NCI-H146 treated with DMSO at 0.1 percent for 48 hours (cell line): Measurements from ENCODE around the gene ABCG8.

Source experiments
- DNase-seq: peaks from one replicate; lab custom pipeline; 2025; ENCODE audit not compliant: unreplicated experiment; lab: John Stamatoyannopoulos, UW

The ABCG8 gene

DNA sequence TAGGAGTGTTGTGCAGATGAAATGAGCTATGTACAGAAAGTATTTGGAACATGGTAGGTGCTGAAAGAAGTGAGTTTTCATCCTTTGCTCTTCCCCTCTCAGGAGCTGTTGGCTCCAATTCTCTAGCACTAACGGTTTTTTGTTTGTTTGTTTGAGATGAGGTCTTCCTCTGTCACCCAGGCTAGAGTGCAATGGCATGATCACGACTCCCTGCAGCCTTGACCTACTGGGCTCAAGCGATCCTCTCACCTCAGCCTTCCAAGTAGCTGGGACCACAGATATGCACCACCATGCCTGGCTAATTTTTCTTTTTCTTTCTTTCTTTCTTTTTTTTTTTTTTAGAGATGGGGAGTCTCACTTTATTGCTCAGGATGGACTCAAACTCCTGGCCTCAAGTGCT lies 12.9 kb upstream of the ABCG8 start:
- no peak for DNase-seq

DNA sequence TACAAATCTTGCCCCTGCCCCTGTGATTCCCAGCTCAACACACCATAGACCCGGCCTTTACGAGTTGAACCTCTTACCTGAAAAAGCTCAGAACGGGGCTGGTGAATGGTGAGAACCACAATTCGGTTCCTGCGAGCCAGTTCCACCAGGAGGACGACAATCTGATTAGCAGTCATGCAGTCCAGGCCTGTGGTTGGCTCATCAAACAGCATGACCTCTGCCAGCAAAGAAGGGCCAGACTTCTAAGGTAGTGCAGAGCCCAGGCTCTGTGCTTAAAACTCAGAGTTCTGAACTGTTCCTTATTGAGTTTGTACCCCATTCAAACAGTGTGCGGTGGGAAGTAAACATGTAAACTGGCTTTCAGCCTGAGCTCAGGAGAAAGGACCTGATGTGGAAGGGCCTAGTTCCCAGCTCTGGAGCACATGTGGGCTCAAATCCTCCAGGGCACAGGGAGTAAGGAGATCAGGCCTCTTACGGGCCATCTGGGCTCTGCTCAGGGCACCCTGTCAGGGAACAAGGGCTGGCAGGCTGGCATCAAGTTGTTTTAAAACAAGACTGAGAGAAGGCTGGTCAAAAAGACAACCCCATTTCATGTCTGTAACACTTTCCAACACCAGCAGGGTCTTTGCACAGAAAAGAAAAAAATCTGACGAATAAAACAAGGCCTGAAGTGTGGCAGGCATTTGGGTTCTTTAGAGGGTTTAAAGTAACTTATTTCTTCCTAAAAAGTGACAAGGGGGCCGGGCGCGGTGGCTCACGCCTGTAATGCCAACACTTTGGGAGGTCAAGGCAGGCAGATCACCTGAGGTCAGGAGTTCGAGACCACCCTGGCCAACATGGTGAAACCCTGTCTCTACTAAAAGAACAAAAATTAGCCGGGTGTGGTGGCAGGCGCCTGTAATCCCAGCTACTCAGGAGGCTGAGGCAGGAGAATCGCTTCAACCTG lies 12.2 kb upstream of the ABCG8 start:
- no peak for DNase-seq

DNA sequence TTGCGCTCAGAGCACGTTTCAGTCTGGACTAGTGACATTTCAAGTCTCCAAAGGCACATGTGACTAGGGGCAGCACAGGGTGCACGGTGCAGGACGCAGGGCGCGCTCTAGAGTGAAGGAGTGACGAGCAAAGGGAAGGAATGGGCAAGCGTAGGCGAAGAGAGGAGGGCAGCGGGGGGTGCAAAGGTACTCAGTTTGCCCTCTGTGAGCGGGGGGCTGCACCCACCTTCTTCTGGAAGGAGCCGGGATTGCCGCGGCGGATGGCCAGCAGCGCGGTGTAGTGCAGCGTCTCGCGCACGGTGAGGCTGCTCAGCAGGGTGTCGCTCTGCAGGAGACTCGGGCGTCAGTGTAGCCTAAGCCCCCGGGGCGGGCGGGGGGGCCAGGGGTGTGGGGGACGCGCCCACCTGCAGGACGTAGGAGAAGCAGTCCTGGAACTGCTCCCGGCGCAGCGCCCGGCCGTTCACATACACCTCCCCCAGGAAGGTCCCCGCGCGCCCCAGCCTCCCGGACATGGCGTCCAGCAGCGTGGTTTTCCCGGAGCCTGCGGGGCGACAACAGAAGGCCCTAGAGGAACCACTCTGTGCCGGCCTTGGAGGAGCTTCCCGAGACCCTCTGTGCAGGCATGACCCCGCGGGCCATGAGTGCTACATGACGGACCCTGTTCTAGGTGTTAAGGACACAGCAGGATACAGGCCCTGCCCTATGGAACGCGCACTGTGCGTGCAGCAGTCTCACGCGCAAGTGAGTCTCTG lies 7.1 kb upstream of the ABCG8 start:
- peak; percentile 45 for DNase-seq

DNA sequence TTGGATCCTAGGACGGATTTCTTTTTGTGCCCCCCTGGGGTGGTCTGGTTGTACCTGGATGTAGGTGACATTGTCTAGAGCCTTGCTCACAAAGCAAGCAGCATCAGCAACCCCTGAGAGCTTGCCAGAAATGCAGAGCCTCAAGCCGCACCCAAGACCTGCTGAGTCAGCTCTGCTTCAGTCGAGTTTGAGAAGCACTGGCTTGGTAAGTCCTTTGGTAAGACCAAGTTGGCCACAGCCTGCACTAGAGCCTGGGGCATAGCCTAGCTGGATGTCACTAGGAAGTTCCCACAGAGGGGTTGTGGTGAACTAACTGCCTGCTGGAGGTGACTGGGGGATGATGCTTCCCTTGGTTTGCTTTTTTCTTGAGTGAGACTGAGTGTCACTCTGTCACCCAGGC lies 6.3 kb upstream of the ABCG8 start:
- peak; percentile 24 for DNase-seq

DNA sequence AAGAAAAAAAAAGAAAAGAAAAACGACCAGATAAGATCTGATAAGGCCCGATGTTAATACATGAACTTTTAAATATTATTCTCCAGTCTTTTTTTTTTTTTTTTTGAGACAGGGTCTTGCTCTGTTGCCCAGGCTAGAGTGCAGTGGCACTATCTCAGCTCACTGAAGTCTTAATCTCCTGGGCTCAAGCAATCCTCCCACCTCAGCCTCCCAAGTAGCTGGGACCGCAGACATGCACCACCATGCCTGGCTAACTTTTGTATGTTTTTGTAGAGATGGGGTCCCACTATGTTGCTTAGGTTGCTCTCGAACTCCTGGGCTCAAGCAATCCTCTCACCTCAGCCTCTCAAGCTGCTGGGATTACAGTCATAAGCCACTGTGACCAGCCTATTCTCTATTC lies 1.7 kb upstream of the ABCG8 start:
- no peak for DNase-seq

DNA sequence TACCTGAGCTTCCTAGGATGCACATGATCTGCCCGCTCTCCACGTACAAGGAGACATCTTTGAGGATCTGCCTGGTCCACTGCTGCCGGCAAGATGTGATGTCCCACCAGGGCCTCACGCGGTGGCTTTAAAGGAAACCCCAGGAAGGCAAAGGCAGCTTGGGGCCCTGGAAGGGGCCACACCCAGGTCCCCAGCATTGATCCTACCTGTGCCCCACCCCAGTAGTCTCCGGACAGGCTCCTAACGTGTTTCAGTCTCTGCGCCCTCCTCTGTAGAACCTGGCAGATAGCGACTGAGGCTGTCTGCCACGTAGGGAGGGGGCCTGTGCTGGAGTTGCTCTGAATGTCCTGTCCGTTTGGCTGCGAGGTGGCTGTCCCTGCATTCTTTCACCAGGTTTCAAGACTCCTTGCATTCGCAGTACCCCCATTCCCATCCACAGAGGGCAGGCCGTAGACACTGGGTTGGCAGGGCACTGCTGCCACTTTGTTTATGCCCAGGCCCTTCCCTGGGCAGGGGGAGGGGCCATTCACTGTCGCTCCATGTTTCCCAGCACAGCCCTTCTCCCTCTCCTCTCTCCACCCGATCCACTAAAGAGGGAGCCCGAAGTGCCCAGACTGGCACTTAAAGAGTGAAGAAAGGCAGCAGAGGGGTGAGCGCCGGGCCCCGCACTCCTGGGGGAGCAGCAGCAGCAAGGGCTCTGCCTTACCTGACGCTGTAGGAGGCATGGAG lies 776 bp upstream of the ABCG8 start:
- no peak for DNase-seq

DNA sequence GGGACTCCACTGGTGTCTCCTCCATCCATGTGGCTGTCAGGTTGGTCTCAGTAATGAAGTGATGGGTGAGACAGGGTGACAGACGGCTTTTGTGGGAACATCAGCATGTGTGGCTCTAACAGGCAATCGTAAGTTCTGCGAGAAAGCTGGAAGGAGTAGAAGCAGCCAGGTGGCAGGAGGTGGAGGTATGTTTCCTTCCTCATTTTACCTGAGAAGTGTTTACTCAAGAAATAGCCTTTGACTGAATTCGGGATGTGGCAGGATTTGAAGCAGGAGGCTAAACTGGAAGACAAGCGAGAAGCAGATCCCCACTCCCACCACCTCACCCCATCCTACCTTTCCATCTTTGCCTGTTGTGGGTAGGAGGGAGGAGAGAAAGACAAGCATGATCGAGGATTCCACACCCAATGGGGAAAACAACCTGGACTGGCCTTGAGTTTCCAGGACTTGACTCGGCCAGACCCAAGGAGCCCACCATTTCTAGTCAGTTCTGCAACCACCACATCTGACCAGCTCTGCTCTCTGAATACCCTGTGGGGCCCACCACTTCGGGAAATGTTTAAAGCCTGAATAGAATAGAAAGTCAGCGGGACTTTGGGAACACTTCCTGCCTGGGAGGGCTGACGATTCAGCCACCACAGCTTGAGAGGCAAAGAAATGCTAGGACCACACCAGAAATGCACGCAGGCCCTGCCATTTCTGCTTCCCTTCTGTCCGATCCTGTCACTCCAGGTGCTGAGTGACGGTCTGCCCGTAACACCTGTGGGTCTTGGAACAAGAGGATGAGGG lies 1.2 kb downstream of the ABCG8 start:
- DNase-seq, result no peak

DNA sequence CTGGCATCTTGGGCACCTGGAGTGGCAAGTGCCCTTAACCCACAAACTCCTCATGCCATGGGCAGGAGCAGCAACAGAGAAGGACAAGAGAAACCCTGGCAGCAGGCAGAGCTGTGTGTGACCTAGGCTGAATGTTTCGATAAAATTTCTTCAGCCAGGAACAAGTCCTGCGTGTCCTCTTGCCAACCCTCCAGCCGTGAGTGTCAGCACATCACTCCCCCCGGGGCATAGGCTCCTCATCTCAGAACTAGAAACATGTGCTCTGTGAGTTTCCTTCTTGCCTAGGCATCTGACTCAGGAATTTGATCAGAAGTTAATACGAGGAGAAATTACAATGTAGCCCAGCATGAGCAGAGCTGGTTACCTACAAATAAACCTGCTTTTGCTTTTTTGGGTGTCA lies 2.2 kb downstream of the ABCG8 start:
- no peak for DNase-seq

DNA sequence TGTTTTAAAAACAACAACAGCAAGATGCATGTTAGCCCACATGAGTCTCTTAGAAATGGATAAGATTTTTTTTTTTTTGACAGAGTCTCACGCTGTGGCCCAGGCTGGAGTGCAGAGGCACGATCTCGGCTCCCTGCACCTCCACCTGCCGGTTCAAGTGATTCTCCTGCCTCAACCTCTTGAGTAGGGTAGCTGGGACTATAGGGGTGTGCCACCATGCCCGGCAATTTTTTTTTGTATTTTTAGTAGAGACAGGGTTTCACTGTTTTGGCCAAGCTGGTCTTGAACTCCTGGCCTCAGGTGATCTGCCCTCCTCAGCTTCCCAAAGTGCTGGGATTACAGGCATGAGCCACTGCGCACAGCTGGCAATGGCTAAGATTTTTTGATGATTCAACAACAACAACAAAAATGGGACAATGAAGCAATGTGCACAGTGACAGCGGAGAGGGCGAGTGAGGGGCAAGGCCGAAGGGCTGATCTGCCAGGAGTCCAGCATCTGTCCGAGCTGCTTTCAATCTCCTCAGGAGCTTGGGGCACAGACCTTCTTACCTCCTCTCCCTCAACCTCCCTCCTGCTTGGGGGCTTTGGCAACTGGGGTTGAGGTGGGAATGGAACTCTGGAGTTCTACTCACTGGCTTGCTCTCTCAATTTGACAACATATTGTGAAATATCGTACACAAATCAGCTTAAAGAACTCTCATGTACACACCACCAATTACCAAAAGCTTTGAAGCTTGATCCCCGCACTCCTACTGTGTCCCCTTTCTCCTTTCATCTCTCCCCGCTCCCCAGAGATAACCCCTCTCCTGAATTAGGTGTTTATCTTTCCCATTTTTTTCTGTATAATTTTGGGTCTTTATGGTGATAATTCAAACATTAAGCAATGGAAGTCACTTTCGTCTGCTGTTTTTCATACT lies 3.4 kb downstream of the ABCG8 start:
- no peak for DNase-seq

DNA sequence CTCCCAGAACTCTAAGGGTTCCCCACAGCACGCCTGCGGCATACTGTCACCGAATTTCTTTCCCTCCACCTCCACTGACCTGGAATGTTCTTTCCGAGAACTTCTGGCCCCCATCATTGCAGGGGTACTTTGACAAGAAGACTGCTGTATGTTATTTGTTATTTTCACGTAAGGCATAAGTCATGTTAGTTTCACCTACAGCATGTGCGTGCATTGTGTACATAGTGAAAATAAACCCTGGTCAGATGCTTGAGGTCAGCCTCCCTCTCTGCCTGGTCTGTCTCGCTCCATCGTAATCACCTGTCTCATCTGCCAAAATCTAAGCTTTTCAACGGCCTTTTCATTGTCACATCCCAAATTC lies 4.1 kb downstream of the ABCG8 start:
- DNase-seq, result no peak

DNA sequence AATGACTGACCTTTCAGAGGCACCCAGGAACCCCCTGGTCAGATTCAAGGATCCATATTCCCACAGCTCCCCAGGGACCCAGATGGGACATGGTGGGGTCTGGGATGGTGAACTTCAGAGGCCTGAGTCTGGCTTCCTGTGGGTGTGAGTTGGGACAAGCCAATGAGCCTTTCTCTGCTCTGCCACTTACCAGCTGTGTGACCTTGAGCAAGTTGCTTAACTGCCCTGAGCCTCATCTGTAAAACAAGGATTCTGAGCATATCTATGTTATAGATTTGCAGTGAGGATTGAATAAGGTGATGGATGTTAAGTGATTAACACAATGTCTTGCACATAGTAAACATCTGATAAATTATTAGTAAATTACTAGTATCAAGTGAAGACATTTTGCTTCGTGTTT lies 6.4 kb downstream of the ABCG8 start:
- no peak for DNase-seq

DNA sequence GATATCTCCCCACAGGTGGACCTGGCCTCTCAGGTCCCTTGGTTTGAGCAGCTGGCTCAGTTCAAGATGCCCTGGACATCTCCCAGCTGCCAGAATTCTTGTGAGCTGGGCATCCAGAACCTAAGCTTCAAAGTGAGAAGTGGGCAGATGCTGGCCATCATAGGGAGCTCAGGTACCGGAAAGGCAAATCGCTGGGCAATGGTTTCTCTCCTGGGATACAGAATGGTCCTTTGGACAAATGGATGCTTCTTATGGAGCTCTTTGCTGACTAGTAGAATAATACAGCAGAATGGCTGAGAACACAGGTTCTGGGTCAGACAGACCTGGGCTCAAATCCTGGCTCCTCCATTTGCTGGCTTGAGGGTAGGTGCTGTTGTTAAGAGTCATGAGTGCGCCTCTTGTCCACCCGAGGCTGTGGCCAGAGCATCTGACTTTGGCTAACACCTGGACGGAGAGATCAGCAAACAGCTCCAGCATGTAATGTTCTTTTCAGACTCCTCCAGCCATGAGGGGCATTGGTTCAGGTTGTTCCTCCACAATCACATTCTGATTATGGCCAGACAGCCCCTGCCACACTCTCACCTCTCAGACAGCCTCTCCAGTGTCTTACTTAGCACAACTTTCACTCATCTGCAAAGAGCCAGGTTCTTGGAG lies 7.5 kb downstream of the ABCG8 start:
- no peak for DNase-seq

DNA sequence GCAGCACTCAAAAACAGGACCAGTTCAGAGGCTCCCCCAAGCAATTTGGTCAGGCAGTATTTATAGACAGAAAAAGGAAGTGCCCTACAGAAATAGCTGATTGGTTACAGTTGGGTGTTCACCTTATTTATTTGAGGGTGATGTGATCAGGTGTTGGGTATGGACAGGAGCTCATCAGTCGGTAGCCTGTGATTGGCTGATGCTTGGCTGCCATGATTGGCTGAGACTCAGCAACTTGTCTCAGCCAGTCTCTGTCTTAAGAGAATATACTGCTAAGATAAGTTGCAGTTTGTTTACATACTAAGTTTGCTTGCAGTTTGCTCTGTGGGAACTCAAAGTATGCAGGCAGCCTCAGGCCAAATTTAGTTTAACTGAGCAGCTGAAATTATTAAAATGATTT lies 9.4 kb downstream of the ABCG8 start:
- DNase-seq, result no peak

DNA sequence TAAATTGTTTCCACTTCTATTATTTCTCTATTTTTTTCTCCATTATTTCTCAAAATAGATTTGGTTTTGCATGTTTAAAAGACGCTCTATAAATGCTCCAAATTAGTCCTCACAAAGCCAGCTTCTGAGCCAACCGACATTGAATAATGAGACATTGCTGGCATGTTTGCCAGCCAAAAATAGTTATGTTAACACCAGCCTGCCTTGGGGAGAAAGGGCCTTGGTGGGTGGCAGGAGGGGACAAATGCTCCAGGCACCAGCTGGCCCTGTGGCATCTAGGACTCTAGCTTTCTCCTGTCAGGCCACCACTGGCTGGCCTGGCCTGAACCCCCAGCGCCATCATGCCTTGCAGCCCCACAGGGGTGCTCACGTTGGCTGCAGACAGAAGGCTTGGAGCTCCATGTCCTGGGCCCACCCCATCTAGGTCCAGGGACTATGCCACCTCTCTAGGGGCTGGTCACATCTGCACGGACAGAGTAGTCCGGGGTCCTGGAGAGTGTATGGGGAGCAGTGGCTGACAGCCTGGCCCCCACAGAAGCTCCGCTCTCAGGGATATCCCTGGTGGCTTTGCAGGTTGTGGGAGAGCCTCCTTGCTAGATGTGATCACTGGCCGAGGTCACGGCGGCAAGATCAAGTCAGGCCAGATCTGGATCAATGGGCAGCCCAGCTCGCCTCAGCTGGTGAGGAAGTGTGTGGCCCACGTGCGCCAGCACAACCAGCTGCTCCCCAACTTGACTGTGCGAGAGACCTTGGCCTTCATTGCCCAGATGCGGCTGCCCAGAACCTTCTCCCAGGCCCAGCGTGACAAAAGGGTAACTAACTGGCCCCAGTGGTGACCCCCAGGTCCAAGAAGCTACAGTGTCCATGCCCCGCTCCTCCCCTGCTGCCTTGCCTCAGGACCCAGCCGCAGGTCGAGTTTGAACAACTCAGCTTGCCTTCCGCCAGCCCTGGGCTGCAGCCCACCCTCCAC lies 12.5 kb downstream of the ABCG8 start:
- no peak for DNase-seq

DNA sequence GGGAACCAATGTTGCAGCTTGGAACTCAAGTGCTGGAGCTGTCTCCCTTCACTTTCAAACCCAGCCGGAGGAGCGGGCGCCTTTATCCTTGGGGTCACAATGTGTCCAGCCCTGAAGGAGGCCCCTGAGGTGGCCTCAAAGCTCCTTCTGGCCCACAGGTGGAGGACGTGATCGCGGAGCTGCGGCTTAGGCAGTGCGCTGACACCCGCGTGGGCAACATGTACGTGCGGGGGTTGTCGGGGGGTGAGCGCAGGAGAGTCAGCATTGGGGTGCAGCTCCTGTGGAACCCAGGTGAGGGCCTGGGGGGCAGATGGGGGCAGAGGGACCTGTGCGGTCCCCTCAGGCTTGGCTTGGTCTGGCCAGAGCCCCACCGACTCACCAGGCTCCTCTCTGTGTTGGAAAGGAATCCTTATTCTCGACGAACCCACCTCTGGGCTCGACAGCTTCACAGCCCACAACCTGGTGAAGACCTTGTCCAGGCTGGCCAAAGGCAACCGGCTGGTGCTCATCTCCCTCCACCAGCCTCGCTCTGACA lies 13.5 kb downstream of the ABCG8 start:
- no peak for DNase-seq

DNA sequence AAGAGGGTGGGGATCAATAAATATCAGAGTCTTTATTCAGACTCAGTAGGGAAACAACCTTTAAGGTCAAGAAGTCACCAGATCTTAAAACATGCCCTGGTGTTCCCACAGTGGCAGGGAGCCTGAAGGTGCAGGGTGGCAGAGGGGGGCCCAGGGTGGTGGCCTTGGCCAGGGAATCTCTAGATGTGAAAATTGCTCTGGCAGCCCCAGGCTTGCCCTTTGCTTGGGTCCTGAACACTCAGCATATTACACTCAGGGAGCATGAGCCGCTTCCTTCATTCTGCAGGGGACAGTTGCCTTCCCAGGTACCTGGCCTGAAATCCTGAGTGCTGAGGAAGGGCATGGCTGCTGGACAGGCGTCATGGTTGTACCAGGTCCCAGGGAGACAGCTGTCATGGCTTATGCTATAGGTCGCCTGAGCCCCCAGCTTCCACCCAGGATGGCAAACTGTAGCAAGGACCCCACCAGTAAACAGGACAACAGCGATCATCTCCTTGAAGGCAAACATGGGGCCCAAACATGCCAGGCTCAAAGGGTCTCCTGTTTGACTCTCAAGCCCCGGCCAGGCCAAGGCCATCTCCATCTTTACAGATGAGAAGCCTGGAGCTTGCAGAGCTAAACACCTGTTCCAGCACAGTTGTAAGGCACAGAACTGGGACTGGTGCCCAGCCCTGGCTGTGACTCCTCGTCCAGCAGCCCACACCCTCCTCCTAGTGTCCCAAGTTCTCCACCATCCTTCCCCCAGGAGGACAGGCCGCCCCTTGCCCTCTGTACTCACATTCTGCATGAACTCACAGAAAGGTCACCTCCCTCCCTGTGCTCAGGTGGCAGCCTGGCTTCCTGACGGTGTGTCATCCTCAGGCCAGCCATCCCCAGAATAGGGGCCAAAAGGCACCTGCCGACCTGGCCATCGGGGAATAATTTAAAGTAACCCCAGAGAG lies 14.6 kb downstream of the ABCG8 start:
- no peak for DNase-seq

DNA sequence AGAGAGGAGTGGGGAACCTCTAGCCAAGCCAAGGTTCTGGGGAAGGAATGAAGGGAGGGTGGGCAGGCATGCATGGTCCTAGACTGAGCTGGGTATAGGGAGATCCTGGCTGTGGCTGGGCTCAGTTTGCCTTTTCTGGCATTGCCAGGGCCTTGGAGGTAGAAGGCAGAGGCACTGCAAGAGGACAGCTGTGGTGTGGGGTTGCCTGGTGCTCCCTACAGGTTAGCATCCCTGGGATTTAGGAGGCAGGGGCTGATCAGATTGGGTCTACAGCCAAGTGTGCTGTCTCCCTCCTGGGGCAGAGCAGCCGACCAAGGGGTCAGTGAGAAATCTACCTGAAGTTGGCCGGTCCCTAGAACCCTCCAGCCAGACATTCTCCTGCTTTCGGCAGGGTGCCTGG lies 15.9 kb downstream of the ABCG8 start:
- no peak for DNase-seq
